Esophagus squamous epithelium (tissue), 4 donors: Measurements from ENCODE around the gene DOCK10.

Source experiments
- POLR2A ChIP-seq, 4 donors: fragments of 450-650 bp; IDR thresholded peaks; one replicate each; pipeline ENCODE4 v1.6.1; 2017; ENCODE audit warnings: antibody characterized with exemption in 4 of 4, mild to moderate bottlenecking in 4 of 4, moderate library complexity in 3 of 4
- TF ChIP-seq, protein P1 (sequence below), 6 experiments: fragments of 450-650 bp in 4 of 6; fragments of 200-600 bp in 2 of 6; sonication (generic) in 2 of 6; IDR thresholded peaks; one replicate each; pipeline ENCODE4 v1.5.1; 2016 to 2019; ENCODE audit warnings: antibody characterized with exemption in 6 of 6, mild to moderate bottlenecking in 4 of 6, moderate library complexity in 4 of 6

DNA sequence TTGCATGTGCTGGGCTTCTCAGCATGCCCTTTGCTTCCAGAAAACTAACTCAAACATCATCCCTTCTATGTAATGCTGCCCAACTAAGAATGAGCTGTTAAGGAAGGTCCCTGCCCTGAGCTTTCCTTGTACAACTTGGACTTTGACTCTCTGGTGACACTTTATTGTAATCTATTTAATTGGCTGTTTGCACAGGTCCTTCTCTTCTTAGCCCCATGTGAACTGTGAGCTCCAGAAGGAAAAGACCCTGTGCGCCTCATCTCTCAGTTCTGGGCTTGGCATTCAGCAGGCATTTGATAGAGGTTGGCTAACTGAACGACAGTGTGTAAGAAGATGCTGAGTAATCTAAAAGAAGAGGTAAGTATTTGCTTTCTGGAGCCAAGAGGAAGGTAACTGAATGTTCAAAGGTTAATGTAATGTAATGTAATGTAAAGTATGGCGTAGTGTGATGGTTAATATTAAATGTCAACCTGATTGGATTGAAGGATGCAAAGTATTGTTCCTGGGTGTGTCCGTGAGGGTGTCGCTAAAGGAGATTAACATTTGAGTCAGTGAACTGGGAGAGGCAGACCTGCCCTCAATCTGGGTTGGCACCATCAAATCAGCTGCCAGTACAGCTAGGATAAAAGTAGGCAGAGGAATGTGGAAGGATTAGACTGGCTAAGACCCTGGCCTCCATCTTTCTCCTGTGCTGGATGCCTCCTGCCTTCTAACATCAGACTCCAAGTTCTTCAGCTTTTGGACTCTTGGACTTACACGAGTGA lies 265.3 kb downstream of the DOCK10 start:
- TF ChIP-seq, protein P1, sequence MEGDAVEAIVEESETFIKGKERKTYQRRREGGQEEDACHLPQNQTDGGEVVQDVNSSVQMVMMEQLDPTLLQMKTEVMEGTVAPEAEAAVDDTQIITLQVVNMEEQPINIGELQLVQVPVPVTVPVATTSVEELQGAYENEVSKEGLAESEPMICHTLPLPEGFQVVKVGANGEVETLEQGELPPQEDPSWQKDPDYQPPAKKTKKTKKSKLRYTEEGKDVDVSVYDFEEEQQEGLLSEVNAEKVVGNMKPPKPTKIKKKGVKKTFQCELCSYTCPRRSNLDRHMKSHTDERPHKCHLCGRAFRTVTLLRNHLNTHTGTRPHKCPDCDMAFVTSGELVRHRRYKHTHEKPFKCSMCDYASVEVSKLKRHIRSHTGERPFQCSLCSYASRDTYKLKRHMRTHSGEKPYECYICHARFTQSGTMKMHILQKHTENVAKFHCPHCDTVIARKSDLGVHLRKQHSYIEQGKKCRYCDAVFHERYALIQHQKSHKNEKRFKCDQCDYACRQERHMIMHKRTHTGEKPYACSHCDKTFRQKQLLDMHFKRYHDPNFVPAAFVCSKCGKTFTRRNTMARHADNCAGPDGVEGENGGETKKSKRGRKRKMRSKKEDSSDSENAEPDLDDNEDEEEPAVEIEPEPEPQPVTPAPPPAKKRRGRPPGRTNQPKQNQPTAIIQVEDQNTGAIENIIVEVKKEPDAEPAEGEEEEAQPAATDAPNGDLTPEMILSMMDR (IDR thresholded peaks at IDR 0.05): no peak
- TF ChIP-seq POLR2A (IDR thresholded peaks at IDR 0.05): no peak
